NT2/D1 (cell line): ENCODE measurements around the gene EIF3D.
"Not testable (repeated sequence)": the region's sequence is repeated elsewhere in the genome, so short reads cannot be mapped to it uniquely, and the experiment has no call there.

Experiments
- DNase-seq: peaks from one replicate; pipeline ENCODE4 v3.0.0-alpha.2; 2011; ENCODE audit warnings: low read depth, low spot score
- H3K27me3 ChIP-seq: 2 replicates; pipeline ENCODE4 v1.6.0; 2011; ENCODE audit warnings: mild to moderate bottlenecking; ENCODE audit not compliant: insufficient read length, insufficient read depth
- H3K36me3 ChIP-seq: 2 replicates; pipeline ENCODE4 v1.6.1; 2011; ENCODE audit warnings: mild to moderate bottlenecking, low read length, mixed read lengths; ENCODE audit not compliant: insufficient read depth, insufficient read length
- H3K4me1 ChIP-seq: 2 replicates; pipeline ENCODE4 v1.5.1; 2011; ENCODE audit not compliant: insufficient read depth, insufficient read length
- H3K4me3 ChIP-seq: 2 replicates; pipeline ENCODE4 v1.5.1; 2011; ENCODE audit warnings: low read depth; ENCODE audit not compliant: insufficient read length
- H3K9ac ChIP-seq: 2 replicates; pipeline ENCODE4 v1.6.0; 2011; ENCODE audit warnings: low read depth; ENCODE audit not compliant: insufficient read length
- H3K9me3 ChIP-seq: 2 replicates; pipeline ENCODE4 v1.5.1; 2011; ENCODE audit warnings: mild to moderate bottlenecking, low read length; ENCODE audit not compliant: insufficient read depth
- SUZ12 ChIP-seq: IDR thresholded peaks from 2 replicates; pipeline ENCODE4 v1.6.1; 2011; ENCODE audit not compliant: insufficient read length, insufficient read depth; ENCODE audit errors: extremely low read depth
- YY1 ChIP-seq: IDR thresholded peaks from 2 replicates; pipeline ENCODE4 v1.6.1; 2011; ENCODE audit not compliant: insufficient read length, insufficient read depth
- ZNF274 ChIP-seq: IDR thresholded peaks from 2 replicates; pipeline ENCODE4 v1.6.1; 2011; ENCODE audit warnings: mild to moderate bottlenecking, low read depth, low read length

Gene EIF3D

DNA sequence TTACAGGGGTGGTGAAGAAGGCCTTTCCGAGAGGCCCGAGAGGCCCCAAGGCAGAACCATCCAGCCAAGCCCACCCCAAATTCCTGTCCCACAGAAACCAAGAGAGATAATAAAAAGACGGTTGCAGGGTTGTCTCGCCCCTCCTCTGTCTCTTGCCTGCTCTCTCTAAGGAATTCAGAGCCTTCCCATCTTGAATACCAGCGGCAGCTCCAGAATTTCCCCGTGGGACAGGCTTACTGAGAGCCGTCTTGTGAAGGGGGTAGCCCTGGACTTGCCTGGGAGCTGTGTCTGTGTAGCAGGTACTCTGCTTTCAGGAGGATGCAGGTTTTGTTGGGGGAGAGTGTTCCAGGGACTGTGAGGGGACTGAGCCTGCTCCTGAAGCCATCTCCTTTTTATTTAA, 9.6 kb upstream of the EIF3D start:
- Histone ChIP-seq H3K36me3 (no peaks in the 10 kb centered on the region), H3K27me3 (no peaks in the 10 kb centered on the region), H3K9me3 (peaks cover 6% of the 10 kb centered on the region; the same call in 1 of the 2 replicates), H3K4me3 (no peak overlapping the region), H3K4me1 (peaks cover 5% of the 10 kb centered on the region), H3K9ac (no peak overlapping the region)
- DNase-seq = no peak
- TF ChIP-seq SUZ12 (no peak), YY1 (no peak), ZNF274 (no peak)

DNA sequence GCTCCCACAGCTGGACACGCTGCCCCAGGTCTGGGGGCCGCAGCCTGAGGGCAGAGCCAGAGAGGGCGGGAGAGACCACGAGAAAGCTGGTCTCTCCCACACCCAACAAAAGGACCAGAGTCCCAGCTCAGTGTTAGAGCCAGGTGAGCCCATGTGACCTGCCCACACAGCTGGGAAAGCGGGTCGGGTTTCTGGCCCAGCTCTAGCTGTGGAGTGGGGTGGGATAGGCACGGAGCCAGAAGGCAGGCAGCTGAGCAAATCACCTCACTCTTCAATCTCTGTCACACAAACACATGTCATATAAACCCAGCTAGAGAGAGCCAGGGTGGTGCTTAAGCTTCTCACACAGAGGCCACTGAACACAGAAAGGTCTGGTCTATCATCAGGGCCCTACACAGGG, 7.8 kb upstream of the EIF3D start:
- no peak for TF ChIP-seq SUZ12
- TF ChIP-seq ZNF274 = no peak
- TF ChIP-seq YY1 = no peak
- Histone ChIP-seq H3K9ac (peak overlapping the region; percentile 57), H3K9me3 (peaks cover 6% of the 10 kb centered on the region; the same call in 1 of the 2 replicates), H3K4me1 (peaks cover 5% of the 10 kb centered on the region), H3K27me3 (no peaks in the 10 kb centered on the region), H3K4me3 (no peak overlapping the region), H3K36me3 (no peaks in the 10 kb centered on the region)
- no peak for DNase-seq

DNA sequence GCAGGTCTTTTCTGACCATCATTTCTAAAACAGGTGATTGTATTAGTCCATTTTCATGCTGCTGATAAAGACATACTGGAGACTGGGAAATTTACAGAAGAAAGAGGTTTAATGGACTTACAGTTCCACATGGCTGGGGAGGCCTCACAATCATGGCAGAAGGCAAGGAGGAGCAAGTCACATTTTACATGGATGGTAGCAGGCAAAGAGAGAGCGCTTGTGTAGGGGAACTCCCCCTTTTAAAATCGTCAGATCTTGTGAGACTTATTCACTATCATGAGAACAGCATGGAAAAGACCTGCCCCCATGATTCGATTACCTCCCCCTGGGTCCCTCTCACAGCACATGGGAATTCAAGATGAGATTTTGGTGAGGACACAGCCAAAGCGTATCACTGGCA, 4.4 kb upstream of the EIF3D start:
- H3K9me3 ChIP-seq, H3K4me3 ChIP-seq, H3K9ac ChIP-seq, H3K4me1 ChIP-seq, H3K27me3 ChIP-seq, DNase-seq, H3K36me3 ChIP-seq: not testable (repeated sequence)

DNA sequence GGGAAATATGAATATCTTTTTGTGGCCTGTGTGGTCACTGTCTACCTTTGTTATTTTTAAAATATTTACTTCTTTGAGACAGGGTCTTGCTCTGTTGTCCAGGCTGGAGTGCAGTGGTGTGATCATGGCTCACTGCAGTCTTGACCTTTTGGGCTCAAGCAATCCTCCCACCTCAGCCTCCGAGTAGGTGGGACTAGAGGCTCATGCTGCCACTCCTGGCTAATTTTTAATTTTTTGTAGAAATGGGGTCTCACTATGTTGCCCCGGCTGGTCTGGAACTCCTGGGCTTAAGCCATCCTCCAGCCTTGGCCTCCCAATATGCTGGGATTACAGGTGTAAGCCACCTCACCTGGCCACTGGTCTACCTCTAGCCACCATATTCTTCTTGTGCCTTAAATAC, 3.5 kb upstream of the EIF3D start:
- H3K27me3 ChIP-seq = no peaks in the 10 kb centered on the region
- H3K36me3 ChIP-seq = peaks cover 4% of the 10 kb centered on the region
- H3K9me3 ChIP-seq = peaks cover 6% of the 10 kb centered on the region; the same call in 1 of the 2 replicates
- H3K4me1 ChIP-seq = peaks cover 5% of the 10 kb centered on the region
- no peak overlapping the region for H3K9ac ChIP-seq
- no peak for DNase-seq
- no peak overlapping the region for H3K4me3 ChIP-seq
- no peak for TF ChIP-seq YY1

DNA sequence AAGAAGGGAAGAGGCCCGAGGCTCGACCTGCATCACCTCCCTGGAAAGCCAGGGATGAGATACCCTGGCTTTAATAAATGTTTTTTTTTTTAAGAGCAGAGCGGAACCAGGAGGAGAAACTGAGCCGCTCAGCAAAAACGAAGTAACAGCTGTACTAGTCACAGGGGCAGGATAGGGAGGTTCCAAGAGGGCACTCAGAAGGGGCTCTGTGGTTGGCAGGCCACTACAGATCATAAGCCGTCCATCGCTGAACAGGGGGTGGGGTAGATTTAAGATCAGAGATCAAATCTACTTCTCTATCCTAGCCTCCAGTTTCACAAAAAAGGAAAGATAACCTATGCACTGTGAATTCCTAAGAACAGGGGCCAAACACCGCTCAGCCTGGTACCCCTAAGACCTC, 625 bp downstream of the EIF3D start:
- Histone ChIP-seq H3K4me1 (no peaks in the 10 kb centered on the region), H3K9me3 (no peaks in the 10 kb centered on the region), H3K27me3 (no peaks in the 10 kb centered on the region), H3K9ac (peak overlapping the region; percentile 88), H3K36me3 (peaks cover 45% of the 10 kb centered on the region), H3K4me3 (peak overlapping the region; percentile 90)
- TF ChIP-seq YY1 (no peak), SUZ12 (no peak), ZNF274 (no peak)
- no peak for DNase-seq

DNA sequence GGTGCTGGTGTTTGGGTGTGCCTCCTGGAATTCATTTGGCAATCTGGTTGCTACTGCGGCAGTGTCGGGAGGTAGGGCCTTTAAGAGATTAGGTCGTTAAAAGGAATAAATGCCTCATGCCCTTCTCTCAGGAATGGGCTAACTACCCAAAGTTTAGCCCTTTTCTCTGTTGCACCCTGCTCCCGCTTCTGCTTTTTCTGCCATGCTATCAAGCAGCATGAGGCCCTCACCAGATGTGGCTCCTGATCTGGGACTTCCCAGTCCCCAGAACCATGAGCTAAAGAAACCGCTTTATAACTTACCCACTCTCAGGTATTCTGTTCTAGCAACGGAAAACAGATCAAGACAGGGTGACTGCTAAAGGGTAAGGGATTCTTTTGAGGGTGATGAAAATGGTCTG, 6.3 kb downstream of the EIF3D start:
- H3K9ac ChIP-seq = no peak overlapping the region
- H3K27me3 ChIP-seq = no peaks in the 10 kb centered on the region
- no peak for DNase-seq
- H3K36me3 ChIP-seq = peaks cover 89% of the 10 kb centered on the region
- TF ChIP-seq YY1 (no peak), ZNF274 (no peak), SUZ12 (no peak)
- H3K4me1 ChIP-seq = no peaks in the 10 kb centered on the region
- H3K4me3 ChIP-seq = no peak overlapping the region
- no peaks in the 10 kb centered on the region for H3K9me3 ChIP-seq

DNA sequence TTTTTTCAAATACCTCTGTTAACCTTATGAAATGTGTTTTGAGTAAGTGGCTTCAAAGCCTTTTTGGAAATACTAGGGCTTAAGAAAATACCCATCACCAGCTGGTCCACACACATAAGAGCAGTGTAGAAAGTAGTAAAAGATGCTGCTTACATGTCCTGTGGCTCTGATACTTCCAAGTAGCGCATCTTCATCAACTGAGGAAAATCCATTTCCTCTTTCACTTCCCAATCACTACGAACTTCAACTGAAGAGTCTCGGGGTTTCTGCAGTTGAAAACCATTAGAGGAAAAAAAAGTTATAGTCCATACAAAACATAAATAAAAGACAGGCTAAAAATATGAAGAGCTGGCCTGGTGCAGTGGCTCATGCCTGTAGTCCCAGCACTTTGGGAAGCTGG, 8.5 kb downstream of the EIF3D start:
- Histone ChIP-seq H3K9me3 (no peaks in the 10 kb centered on the region), H3K4me3 (no peak overlapping the region), H3K36me3 (peaks cover 90% of the 10 kb centered on the region), H3K4me1 (no peaks in the 10 kb centered on the region), H3K9ac (no peak overlapping the region), H3K27me3 (no peaks in the 10 kb centered on the region)
- no peak for DNase-seq
- TF ChIP-seq YY1 (no peak), ZNF274 (no peak), SUZ12 (no peak)

DNA sequence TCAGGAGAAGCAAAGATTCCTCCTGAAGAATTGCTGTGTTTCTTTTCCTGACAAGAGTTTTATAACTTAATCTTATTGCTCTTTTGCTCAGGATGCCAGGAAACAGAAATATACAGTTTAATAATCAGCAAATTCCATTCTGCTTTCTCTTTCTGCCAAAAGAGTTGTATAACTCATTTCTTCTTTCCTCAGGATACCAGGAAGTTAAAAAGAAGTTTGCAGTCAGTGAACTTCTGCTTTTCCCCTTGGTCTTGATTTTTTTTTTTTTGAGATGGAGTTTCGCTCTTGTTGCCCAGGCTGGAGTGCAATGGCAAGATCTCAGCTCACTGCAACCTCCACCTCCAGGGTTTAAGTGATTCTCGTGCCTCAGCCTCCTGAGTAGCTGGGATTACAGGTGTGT, 9.1 kb downstream of the EIF3D start:
- not testable (repeated sequence) for H3K9ac ChIP-seq, H3K4me3 ChIP-seq, H3K27me3 ChIP-seq, H3K4me1 ChIP-seq, DNase-seq, H3K9me3 ChIP-seq
- peaks cover 88% of the 10 kb centered on the region for H3K36me3 ChIP-seq
